SK-N-SH treated with all-trans-retinoic acid at 6 μM for 48 hours (cell line): ENCODE measurements around the gene BPTF.

Experiments
- ATAC-seq: fragments of 200-7000 bp; cut with Tn5 transposase; 3 replicates; pipeline ENCODE4 v1.9.1; 2020; ENCODE audit warnings: mild to moderate bottlenecking, moderate library complexity
- ARNTL ChIP-seq: fragments of 450-650 bp; formaldehyde crosslinking; IDR thresholded peaks from 2 replicates; pipeline ENCODE4 v1.5.0; 2020; ENCODE audit warnings: low read depth, mild to moderate bottlenecking, moderate library complexity, borderline replicate concordance
- CSDC2 ChIP-seq: fragments of 250-450 bp; sonication (Bioruptor Pico); IDR thresholded peaks from 2 replicates; pipeline ENCODE4 v1.5.0; 2020; ENCODE audit warnings: mild to moderate bottlenecking, moderate library complexity
- ESRRG ChIP-seq: fragments of 250-450 bp; sonication (Bioruptor Pico); IDR thresholded peaks from 2 replicates; pipeline ENCODE4 v1.6.1; 2021; ENCODE audit warnings: mild to moderate bottlenecking
- ISL1 ChIP-seq: fragments of 250-450 bp; sonication (Bioruptor Pico); IDR thresholded peaks from 2 replicates; pipeline ENCODE4 v2.1.2; 2022; ENCODE audit warnings: mild to moderate bottlenecking, moderate library complexity
- OSR1 ChIP-seq: fragments of 250-450 bp; sonication (Bioruptor Pico); IDR thresholded peaks from 2 replicates; pipeline ENCODE4 v1.8.0; 2022; ENCODE audit warnings: moderate library complexity, mild to moderate bottlenecking, inconsistent platforms
- PPARA ChIP-seq: fragments of 250-450 bp; sonication (Bioruptor Pico); IDR thresholded peaks from 2 replicates; pipeline ENCODE4 v1.5.0; 2020; ENCODE audit warnings: mild to moderate bottlenecking, borderline replicate concordance
- RARB ChIP-seq: fragments of 250-450 bp; sonication (Bioruptor Pico); IDR thresholded peaks from 2 replicates; pipeline ENCODE4 v1.8.0; 2021; ENCODE audit warnings: mild to moderate bottlenecking, moderate library complexity
- SNAI2 ChIP-seq: fragments of 250-450 bp; sonication (Bioruptor Pico); IDR thresholded peaks from 2 replicates; pipeline ENCODE4 v1.5.0; 2020; ENCODE audit warnings: mild to moderate bottlenecking, moderate library complexity
- TCF4 ChIP-seq: fragments of 250-450 bp; sonication (Bioruptor Pico); IDR thresholded peaks from 2 replicates; pipeline ENCODE4 v1.8.0; 2021; ENCODE audit warnings: mild to moderate bottlenecking, moderate library complexity, borderline replicate concordance
- TOX ChIP-seq: fragments of 250-450 bp; sonication (Bioruptor Pico); IDR thresholded peaks from 2 replicates; pipeline ENCODE4 v1.8.0; 2021; ENCODE audit warnings: mild to moderate bottlenecking, moderate library complexity, borderline replicate concordance
- ZFP3 ChIP-seq: fragments of 250-450 bp; sonication (Bioruptor Pico); IDR thresholded peaks from 2 replicates; pipeline ENCODE4 v1.5.0; 2020; ENCODE audit warnings: mild to moderate bottlenecking, moderate library complexity
- ZNF565 ChIP-seq: fragments of 450-650 bp; formaldehyde crosslinking; conservative IDR thresholded peaks from 2 replicates; pipeline ENCODE4 v1.5.0; 2020; ENCODE audit warnings: low read depth, mild to moderate bottlenecking, moderate library complexity
- ZNF70 ChIP-seq: fragments of 450-650 bp; formaldehyde crosslinking; IDR thresholded peaks from 2 replicates; pipeline ENCODE4 v1.5.0; 2020; ENCODE audit warnings: mild to moderate bottlenecking, moderate library complexity
- ZNF8 ChIP-seq: fragments of 450-650 bp; formaldehyde crosslinking; IDR thresholded peaks from 2 replicates; pipeline ENCODE4 v1.5.0; 2020; ENCODE audit warnings: mild to moderate bottlenecking, moderate library complexity
- TF ChIP-seq, protein P1 (sequence below): fragments of 250-450 bp; sonication (Bioruptor Pico); IDR thresholded peaks from 2 replicates; pipeline ENCODE4 v1.8.0; 2020; ENCODE audit warnings: mild to moderate bottlenecking, moderate library complexity, borderline replicate concordance
- TF ChIP-seq, protein P2 (sequence below): fragments of 250-450 bp; sonication (Bioruptor Pico); IDR thresholded peaks from 2 replicates; pipeline ENCODE4 v1.8.0; 2021; ENCODE audit warnings: low read depth, mild to moderate bottlenecking, moderate library complexity, borderline replicate concordance
- TF ChIP-seq, protein P3 (sequence below): fragments of 250-450 bp; sonication (Bioruptor Pico); IDR thresholded peaks from 2 replicates; pipeline ENCODE4 v1.5.1; 2021; ENCODE audit warnings: mild to moderate bottlenecking, moderate library complexity
- TF ChIP-seq, protein P4 (sequence below): fragments of 250-450 bp; sonication (Bioruptor Pico); IDR thresholded peaks from 2 replicates; pipeline ENCODE4 v1.5.1; 2020; ENCODE audit warnings: low read depth, mild to moderate bottlenecking, moderate library complexity
- TF ChIP-seq, protein P5 (sequence below): fragments of 250-450 bp; sonication (Bioruptor Pico); IDR thresholded peaks from 2 replicates; pipeline ENCODE4 v1.5.0; 2020; ENCODE audit warnings: mild to moderate bottlenecking, moderate library complexity

The BPTF gene

DNA sequence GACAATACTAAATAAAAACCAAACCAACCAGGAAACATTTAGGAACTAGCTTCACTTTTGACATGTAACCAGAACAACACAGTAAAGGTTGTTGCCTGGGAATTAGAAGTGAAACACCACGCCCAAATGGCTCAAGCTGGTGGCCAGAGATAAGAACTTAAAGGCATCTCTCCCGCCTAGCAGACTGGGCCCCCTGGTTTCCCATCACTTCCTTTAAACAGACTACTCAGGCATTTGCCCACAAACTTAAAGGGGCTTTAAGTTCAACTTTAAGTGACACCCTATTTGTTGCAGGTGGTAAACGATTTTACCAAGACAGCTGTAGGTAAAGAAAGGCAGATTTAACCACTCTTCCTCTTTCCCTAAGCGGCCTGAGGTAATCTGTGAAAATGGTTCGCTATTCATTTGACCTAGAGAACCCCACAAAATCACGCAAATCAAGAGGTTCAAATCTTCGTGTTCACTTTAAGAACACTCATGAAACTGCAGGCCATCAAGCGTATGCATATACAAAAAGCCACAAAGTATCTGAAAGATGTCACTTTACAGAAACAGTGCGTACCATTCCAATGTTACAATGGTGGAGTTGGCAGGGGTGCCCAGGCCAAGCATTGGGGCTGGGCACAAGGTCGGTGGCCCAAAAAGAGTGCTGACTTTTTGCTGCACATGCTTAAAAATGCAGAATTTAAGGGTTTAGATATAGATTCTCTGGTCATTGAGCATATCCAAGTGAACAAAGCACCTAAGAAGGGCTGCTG is 40.8 kb upstream of the BPTF start:
- no peak for ATAC-seq
- TF ChIP-seq OSR1 (CRISPR knock-in tag), result no peak
- no peak for TF ChIP-seq CSDC2 (CRISPR knock-in tag)
- TF ChIP-seq ZNF8 (CRISPR knock-in tag), result no peak
- no peak for TF ChIP-seq ZFP3 (CRISPR knock-in tag)
- TF ChIP-seq, protein P1, sequence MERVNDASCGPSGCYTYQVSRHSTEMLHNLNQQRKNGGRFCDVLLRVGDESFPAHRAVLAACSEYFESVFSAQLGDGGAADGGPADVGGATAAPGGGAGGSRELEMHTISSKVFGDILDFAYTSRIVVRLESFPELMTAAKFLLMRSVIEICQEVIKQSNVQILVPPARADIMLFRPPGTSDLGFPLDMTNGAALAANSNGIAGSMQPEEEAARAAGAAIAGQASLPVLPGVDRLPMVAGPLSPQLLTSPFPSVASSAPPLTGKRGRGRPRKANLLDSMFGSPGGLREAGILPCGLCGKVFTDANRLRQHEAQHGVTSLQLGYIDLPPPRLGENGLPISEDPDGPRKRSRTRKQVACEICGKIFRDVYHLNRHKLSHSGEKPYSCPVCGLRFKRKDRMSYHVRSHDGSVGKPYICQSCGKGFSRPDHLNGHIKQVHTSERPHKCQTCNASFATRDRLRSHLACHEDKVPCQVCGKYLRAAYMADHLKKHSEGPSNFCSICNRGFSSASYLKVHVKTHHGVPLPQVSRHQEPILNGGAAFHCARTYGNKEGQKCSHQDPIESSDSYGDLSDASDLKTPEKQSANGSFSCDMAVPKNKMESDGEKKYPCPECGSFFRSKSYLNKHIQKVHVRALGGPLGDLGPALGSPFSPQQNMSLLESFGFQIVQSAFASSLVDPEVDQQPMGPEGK (CRISPR knock-in tag), result no peak
- TF ChIP-seq, protein P2, sequence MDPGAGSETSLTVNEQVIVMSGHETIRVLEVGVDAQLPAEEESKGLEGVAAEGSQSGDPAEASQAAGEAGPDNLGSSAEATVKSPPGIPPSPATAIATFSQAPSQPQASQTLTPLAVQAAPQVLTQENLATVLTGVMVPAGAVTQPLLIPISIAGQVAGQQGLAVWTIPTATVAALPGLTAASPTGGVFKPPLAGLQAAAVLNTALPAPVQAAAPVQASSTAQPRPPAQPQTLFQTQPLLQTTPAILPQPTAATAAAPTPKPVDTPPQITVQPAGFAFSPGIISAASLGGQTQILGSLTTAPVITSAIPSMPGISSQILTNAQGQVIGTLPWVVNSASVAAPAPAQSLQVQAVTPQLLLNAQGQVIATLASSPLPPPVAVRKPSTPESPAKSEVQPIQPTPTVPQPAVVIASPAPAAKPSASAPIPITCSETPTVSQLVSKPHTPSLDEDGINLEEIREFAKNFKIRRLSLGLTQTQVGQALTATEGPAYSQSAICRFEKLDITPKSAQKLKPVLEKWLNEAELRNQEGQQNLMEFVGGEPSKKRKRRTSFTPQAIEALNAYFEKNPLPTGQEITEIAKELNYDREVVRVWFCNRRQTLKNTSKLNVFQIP (CRISPR knock-in tag), result no peak
- TF ChIP-seq ARNTL, result no peak
- TF ChIP-seq RARB (CRISPR knock-in tag), result no peak
- no peak for TF ChIP-seq ISL1 (CRISPR knock-in tag)
- TF ChIP-seq, protein P3, sequence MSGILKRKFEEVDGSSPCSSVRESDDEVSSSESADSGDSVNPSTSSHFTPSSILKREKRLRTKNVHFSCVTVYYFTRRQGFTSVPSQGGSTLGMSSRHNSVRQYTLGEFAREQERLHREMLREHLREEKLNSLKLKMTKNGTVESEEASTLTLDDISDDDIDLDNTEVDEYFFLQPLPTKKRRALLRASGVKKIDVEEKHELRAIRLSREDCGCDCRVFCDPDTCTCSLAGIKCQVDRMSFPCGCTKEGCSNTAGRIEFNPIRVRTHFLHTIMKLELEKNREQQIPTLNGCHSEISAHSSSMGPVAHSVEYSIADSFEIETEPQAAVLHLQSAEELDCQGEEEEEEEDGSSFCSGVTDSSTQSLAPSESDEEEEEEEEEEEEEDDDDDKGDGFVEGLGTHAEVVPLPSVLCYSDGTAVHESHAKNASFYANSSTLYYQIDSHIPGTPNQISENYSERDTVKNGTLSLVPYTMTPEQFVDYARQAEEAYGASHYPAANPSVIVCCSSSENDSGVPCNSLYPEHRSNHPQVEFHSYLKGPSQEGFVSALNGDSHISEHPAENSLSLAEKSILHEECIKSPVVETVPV (CRISPR knock-in tag), result no peak
- TF ChIP-seq PPARA (CRISPR knock-in tag), result no peak
- TF ChIP-seq SNAI2 (CRISPR knock-in tag), result no peak
- TF ChIP-seq ZNF70 (CRISPR knock-in tag), result no peak
- TF ChIP-seq ESRRG, result no peak
- TF ChIP-seq, protein P4, sequence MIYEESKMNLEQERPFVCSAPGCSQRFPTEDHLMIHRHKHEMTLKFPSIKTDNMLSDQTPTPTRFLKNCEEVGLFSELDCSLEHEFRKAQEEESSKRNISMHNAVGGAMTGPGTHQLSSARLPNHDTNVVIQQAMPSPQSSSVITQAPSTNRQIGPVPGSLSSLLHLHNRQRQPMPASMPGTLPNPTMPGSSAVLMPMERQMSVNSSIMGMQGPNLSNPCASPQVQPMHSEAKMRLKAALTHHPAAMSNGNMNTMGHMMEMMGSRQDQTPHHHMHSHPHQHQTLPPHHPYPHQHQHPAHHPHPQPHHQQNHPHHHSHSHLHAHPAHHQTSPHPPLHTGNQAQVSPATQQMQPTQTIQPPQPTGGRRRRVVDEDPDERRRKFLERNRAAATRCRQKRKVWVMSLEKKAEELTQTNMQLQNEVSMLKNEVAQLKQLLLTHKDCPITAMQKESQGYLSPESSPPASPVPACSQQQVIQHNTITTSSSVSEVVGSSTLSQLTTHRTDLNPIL (CRISPR knock-in tag), result no peak

DNA sequence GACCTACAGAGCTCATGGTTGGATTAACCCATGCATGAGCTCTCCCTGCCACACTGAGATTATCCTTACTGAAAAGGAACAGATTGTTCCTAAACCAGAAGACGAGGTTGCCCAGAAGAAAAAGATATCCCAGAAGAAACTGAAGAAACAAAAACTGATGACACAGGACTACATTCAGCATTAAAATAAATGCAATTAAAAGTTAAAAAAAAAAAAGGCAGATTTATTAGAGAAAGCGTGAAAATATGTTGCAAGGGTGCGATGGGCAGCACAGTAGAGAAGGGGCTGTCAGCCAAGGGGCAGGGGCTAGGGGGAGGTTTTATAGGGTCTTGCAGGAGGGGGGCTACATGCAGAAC is 40.2 kb upstream of the BPTF start:
- no peak for ATAC-seq
- TF ChIP-seq, protein P5, sequence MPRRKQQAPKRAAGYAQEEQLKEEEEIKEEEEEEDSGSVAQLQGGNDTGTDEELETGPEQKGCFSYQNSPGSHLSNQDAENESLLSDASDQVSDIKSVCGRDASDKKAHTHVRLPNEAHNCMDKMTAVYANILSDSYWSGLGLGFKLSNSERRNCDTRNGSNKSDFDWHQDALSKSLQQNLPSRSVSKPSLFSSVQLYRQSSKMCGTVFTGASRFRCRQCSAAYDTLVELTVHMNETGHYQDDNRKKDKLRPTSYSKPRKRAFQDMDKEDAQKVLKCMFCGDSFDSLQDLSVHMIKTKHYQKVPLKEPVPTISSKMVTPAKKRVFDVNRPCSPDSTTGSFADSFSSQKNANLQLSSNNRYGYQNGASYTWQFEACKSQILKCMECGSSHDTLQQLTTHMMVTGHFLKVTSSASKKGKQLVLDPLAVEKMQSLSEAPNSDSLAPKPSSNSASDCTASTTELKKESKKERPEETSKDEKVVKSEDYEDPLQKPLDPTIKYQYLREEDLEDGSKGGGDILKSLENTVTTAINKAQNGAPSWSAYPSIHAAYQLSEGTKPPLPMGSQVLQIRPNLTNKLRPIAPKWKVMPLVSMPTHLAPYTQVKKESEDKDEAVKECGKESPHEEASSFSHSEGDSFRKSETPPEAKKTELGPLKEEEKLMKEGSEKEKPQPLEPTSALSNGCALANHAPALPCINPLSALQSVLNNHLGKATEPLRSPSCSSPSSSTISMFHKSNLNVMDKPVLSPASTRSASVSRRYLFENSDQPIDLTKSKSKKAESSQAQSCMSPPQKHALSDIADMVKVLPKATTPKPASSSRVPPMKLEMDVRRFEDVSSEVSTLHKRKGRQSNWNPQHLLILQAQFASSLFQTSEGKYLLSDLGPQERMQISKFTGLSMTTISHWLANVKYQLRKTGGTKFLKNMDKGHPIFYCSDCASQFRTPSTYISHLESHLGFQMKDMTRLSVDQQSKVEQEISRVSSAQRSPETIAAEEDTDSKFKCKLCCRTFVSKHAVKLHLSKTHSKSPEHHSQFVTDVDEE (CRISPR knock-in tag), result no peak
- no peak for TF ChIP-seq ARNTL
- no peak for TF ChIP-seq SNAI2 (CRISPR knock-in tag)
- TF ChIP-seq, protein P4 (CRISPR knock-in tag), result no peak
- no peak for TF ChIP-seq TCF4 (CRISPR knock-in tag)
- TF ChIP-seq, protein P2 (CRISPR knock-in tag), result no peak
- TF ChIP-seq ESRRG, result no peak
- TF ChIP-seq ZFP3 (CRISPR knock-in tag), result no peak
- no peak for TF ChIP-seq ZNF565 (CRISPR knock-in tag)
- no peak for TF ChIP-seq ISL1 (CRISPR knock-in tag)
- TF ChIP-seq TOX (CRISPR knock-in tag), result no peak
- no peak for TF ChIP-seq CSDC2 (CRISPR knock-in tag)
- TF ChIP-seq ZNF8 (CRISPR knock-in tag), result no peak
